Ovary (tissue), 9 donors: Measurements from ENCODE around the gene LAMB4. TPM values are rescaled to one million over a fixed set of nuclear protein-coding genes. Genes with fewer than 3 reads are reported as not detected.

Experiments
- DNase-seq, 5 donors: peaks; one replicate each; pipeline ENCODE4 v3.0.0-alpha.2; 2019 to 2020
- H3K27ac ChIP-seq, 2 donors: fragments of 200-600 bp; one replicate each; pipeline versions ENCODE4 v1.5.1 to v1.8.0; 2019 to 2022
- H3K27me3 ChIP-seq: fragments of 200-600 bp; one replicate; pipeline ENCODE4 v1.8.0; 2022
- H3K36me3 ChIP-seq: fragments of 200-600 bp; sonication (generic); one replicate; pipeline ENCODE4 v1.5.1; 2019
- H3K4me1 ChIP-seq: one replicate; pipeline ENCODE4 v1.8.1; 2013; ENCODE audit warnings: mild to moderate bottlenecking, moderate library complexity; ENCODE audit not compliant: insufficient read depth
- H3K4me3 ChIP-seq: fragments of 200-600 bp; sonication (generic); one replicate; pipeline ENCODE4 v1.5.1; 2017
- H3K9me3 ChIP-seq, 2 donors: fragments of 200-600 bp in 1 of 2; sonication (generic) in 1 of 2; one replicate each; pipeline versions ENCODE4 v1.5.1 to v1.8.1; 2013 to 2019; ENCODE audit warnings: mild to moderate bottlenecking in 1 of 2, moderate library complexity in 1 of 2
- EP300 ChIP-seq: sonication (generic); formaldehyde crosslinking; IDR thresholded peaks from one replicate; pipeline ENCODE4 v1.6.1; 2017; ENCODE audit warnings: antibody characterized with exemption
- POLR2A ChIP-seq: fragments of 450-650 bp; IDR thresholded peaks from one replicate; pipeline ENCODE4 v1.6.1; 2017; ENCODE audit warnings: antibody characterized with exemption, mild to moderate bottlenecking, moderate library complexity
- WGBS, 3 donors: extraction: QIAGEN DNeasy Blood & Tissue Kit in 1 of 3; methylation state at CpG; one replicate each; pipeline versions ENCODE4 v1.1.5 to v1.1.7; 2013 to 2017; 5-methylcytosine and 5-hydroxymethylcytosine counted together
- intact Hi-C, 4 donors: fragments of 100-400 bp; cut with DNase I; formaldehyde crosslinking; loops; one replicate each; pipeline versions ENCODE4 v1.11.0 to v1.15.1; 2022 to 2023
- polyA plus RNA-seq, 2 donors: library from polyadenylated mRNA; stranded (reverse); fragments of 200-250 nt in 1 of 2; fragments of 350-450 nt in 1 of 2; fragmentation: Illumina TruSeq in 1 of 2; extraction: RNeasy Lipid Tissue Mini Kit (QIAGEN cat#74804) in 1 of 2; gene quantifications; one replicate each; pipeline ENCODE4 v1.2.3, GENCODE V29; 2013 to 2014
- total RNA-seq, 7 donors: library from RNA; depleted of rRNA in 2 of 7; stranded (reverse); fragments of >200 nt in 2 of 7; fragmentation: NEBNext Ultra II Directional in 3 of 7; extraction: Animal tissue kit (Norgen Biotek cat#: 25700) in 3 of 7; gene quantifications; one replicate each; pipeline versions ENCODE4 v1.1.0 to v1.2.4, GENCODE V29; 2016 to 2023
- TF ChIP-seq, protein P1 (sequence below), 3 donors: fragments of 450-650 bp in 2 of 3; fragments of 200-600 bp in 1 of 3; IDR thresholded peaks; one replicate each; pipeline versions ENCODE4 v1.5.1 to v1.8.0; 2016 to 2022; ENCODE audit warnings: antibody characterized with exemption in 3 of 3, mild to moderate bottlenecking in 1 of 3
- donor health status: DM: no; HTN: no; CAD: no; lungs with moderate emphysema.
- donor health status: DM: no; HTN: no; CAD: no.
- donor health status: Bipolar disorder and iron deficiency.
- donor health status: DM: yes; HTN: yes; CAD: no.
- donor health status: DM: no; HTN: no; CAD: no.
- donor health status: DM: yes; HTN: yes; CAD: no.

The LAMB4 gene
- total and polyA plus RNA-seq, 9 donors = 0.10 to 0.17 TPM; not detected in 7

DNA sequence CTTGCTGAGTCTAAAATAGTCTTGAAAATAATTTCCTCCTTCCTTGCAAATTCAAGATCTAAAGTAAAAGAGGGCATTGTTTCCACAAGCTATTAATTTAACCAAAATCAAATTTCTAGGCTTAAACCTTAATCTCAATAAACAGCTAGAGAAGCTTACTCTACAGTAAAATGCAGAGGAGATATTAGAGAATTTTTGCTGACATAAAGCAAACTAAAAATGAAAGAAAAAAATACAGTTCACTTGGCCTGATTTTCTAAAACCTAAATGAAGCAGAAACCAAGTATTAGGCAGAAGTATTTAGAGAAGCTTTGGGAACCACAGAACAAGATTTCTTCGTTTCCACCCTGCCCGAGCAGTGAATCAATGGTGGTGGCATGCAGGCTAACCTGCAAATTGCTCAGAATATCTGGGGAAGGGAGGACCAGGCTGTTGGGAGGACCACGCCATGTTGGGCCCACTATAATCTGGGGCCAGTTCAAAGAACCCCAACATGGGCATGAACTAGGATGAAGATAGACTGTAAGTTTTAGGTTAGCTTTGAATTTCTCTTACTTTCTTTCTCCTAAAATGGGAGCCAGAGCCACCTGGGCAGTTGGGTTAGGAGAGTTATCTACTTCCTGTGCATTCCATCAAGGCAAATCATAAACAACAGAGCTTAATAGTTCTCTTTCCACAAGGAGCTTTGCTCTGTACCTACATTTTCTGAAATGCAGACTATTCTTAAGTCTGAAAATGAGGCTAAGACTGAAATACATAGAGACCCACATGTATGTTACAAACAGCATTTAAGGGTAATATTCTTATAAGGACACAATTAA lies 131.3 kb downstream of the LAMB4 start:
- Histone ChIP-seq H3K27me3 (no peaks in the 10 kb centered on the region), H3K4me1 (peaks cover 8% of the 10 kb centered on the region), H3K9me3 (no peaks in the 10 kb centered on the region), H3K36me3 (no peaks in the 10 kb centered on the region), H3K27ac (no peak overlapping the region), H3K4me3 (no peak overlapping the region)
- 74 to 84% (median 81%) methylated on average over 3 of the region's 3 CpGs for WGBS, 3 donors
- intact Hi-C loops = no loop called here
- TF ChIP-seq, protein P1, sequence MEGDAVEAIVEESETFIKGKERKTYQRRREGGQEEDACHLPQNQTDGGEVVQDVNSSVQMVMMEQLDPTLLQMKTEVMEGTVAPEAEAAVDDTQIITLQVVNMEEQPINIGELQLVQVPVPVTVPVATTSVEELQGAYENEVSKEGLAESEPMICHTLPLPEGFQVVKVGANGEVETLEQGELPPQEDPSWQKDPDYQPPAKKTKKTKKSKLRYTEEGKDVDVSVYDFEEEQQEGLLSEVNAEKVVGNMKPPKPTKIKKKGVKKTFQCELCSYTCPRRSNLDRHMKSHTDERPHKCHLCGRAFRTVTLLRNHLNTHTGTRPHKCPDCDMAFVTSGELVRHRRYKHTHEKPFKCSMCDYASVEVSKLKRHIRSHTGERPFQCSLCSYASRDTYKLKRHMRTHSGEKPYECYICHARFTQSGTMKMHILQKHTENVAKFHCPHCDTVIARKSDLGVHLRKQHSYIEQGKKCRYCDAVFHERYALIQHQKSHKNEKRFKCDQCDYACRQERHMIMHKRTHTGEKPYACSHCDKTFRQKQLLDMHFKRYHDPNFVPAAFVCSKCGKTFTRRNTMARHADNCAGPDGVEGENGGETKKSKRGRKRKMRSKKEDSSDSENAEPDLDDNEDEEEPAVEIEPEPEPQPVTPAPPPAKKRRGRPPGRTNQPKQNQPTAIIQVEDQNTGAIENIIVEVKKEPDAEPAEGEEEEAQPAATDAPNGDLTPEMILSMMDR (IDR thresholded peaks at IDR 0.05) = no peak
- TF ChIP-seq EP300 (no peak), POLR2A (no peak)
- no peak for DNase-seq

DNA sequence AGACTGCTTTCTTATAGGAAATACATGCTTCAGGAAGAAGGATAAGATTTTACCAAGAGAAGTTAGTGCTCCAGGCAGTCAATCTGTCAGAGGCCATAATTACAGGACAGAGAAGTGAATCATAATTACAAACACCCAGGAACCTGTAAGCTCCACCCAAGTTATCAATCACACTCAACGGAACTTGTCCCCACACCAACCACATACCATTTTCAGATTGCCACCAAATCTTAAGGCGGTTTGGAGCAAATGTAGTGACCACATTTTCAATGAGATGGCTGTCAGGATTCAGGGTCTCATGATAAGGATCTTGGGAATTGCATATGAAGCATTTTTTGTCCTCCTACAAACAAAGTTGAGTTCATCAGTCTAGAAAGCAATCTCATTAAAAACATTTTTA lies 132.0 kb downstream of the LAMB4 start:
- Histone ChIP-seq H3K4me1 (peaks cover 8% of the 10 kb centered on the region), H3K27ac (no peak overlapping the region), H3K9me3 (no peaks in the 10 kb centered on the region), H3K4me3 (no peak overlapping the region), H3K36me3 (no peaks in the 10 kb centered on the region), H3K27me3 (no peaks in the 10 kb centered on the region)
- intact Hi-C loops = no loop called here
- no peak for DNase-seq
- 79 to 95% (median 93%) methylated on average over 2 of the region's 2 CpGs for WGBS, 3 donors
- TF ChIP-seq, protein P1 (IDR thresholded peaks at IDR 0.05) = no peak
- no peak for TF ChIP-seq POLR2A
- TF ChIP-seq EP300 = no peak

DNA sequence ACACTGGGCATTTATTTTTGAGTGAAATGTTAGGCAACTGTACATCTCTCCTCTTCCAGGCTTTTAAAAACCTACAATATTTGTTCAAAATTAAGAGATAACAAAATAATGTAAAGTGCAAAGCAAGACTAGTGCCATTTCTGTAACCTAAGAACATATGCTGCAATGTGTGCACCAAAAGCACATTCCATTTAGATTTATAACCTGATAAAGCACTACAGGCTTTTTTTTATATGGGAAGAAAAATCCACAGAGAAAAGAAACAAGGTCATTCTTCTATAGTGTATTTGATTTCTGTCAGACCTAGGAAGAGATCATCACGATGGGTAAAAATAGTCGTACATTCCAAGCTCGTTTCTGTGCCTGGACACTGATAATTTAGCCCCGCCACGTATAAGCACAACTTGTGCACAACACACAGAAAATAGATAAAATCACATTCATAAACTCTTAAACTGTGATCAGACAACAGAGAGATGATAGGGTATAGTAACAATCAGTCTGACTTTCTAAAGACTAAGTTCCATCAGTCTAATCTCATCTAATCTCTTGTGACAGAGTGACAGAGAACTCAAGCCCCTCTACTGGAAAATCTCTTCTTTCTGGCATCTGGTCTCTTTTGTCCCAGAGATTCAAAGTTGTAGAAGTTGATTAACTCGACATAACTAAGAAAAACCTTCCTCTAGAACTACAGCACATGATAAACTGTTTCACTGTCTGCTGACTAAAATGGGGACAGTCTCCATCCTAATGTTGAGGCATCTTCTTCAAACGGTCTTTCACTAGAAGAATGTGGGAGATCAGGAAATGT lies 133.9 kb downstream of the LAMB4 start:
- DNase-seq = no peak
- TF ChIP-seq POLR2A = no peak
- TF ChIP-seq, protein P1 (IDR thresholded peaks at IDR 0.05) = no peak
- no peak for TF ChIP-seq EP300
- no peak overlapping the region for H3K27ac ChIP-seq
- intact Hi-C loops = no loop called here
- H3K4me3 ChIP-seq = no peak overlapping the region
- H3K9me3 ChIP-seq = no peaks in the 10 kb centered on the region
- WGBS, 3 donors = 43 to 50% (median 45%) methylated on average over 7 of the region's 7 CpGs
- H3K4me1 ChIP-seq = peaks cover 8% of the 10 kb centered on the region
- H3K36me3 ChIP-seq = no peaks in the 10 kb centered on the region
- no peaks in the 10 kb centered on the region for H3K27me3 ChIP-seq

DNA sequence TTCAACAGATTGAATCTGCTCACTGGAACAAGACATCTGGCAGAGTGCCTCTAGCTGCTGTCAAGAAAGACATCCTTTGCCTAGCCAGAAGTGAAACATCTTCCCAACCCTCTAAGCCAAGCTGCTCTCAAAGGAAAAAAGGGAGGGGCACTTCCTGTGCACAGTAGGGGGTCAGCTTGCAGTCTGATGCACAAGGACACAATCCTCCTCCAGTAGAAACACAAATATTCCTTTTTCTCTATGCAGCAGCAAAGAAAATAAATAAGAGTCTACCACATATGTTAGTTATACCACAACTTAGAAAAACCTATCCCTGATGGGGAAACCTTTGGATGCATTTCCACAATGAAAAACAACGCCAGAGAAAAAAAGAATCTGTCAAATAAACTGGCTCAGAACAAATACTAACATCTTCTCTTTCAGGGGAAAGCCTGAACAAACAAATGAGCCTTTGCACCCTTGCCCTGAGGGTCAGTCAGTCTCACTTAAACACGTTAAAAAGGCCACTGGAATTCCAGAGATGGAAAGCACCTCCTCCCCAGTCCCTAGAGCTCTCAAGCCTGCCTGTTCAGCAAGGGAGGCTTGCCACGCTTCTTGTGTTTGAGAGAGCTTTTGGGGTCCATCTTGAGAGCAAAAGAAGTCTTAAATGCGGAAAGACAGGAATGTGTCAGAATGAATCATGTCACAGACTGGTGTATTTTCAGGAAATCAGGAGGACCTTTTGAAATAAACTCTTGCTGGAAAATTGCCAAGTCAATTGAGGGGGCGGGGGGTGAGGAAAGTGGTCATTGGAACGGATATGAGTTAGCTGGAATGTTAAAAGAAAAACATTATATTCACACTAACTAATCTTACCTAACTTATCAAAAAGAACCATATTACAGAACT lies 134.7 kb downstream of the LAMB4 start:
- DNase-seq = no peak
- Histone ChIP-seq H3K27me3 (no peaks in the 10 kb centered on the region), H3K4me3 (no peak overlapping the region), H3K27ac (no peak overlapping the region), H3K9me3 (no peaks in the 10 kb centered on the region), H3K36me3 (no peaks in the 10 kb centered on the region), H3K4me1 (peaks cover 8% of the 10 kb centered on the region)
- WGBS, 3 donors = 14 to 19% (median 14%) methylated on average over 6 of the region's 6 CpGs
- no peak for TF ChIP-seq EP300
- TF ChIP-seq, protein P1 (IDR thresholded peaks at IDR 0.05) = no peak
- TF ChIP-seq POLR2A = no peak
- intact Hi-C loops = no loop called here
